Ovary (tissue), 9 donors: Measurements from ENCODE around the gene PPP6R3. TPM values are rescaled to one million over a fixed set of nuclear protein-coding genes. Genes with fewer than 3 reads are reported as not detected.

Experiments
- DNase-seq, 5 donors: peaks; one replicate each; pipeline ENCODE4 v3.0.0-alpha.2; 2019 to 2020
- H3K27ac ChIP-seq, 2 donors: fragments of 200-600 bp; one replicate each; pipeline versions ENCODE4 v1.5.1 to v1.8.0; 2019 to 2022
- H3K27me3 ChIP-seq: fragments of 200-600 bp; one replicate; pipeline ENCODE4 v1.8.0; 2022
- H3K36me3 ChIP-seq: fragments of 200-600 bp; sonication (generic); one replicate; pipeline ENCODE4 v1.5.1; 2019
- H3K4me1 ChIP-seq: one replicate; pipeline ENCODE4 v1.8.1; 2013; ENCODE audit warnings: mild to moderate bottlenecking, moderate library complexity; ENCODE audit not compliant: insufficient read depth
- H3K4me3 ChIP-seq: fragments of 200-600 bp; sonication (generic); one replicate; pipeline ENCODE4 v1.5.1; 2017
- H3K9me3 ChIP-seq, 2 donors: fragments of 200-600 bp in 1 of 2; sonication (generic) in 1 of 2; one replicate each; pipeline versions ENCODE4 v1.5.1 to v1.8.1; 2013 to 2019; ENCODE audit warnings: mild to moderate bottlenecking in 1 of 2, moderate library complexity in 1 of 2
- CTCF ChIP-seq, 3 donors: fragments of 450-650 bp in 2 of 3; fragments of 200-600 bp in 1 of 3; IDR thresholded peaks; one replicate each; pipeline versions ENCODE4 v1.5.1 to v1.8.0; 2016 to 2022; ENCODE audit warnings: antibody characterized with exemption in 3 of 3, mild to moderate bottlenecking in 1 of 3
- EP300 ChIP-seq: sonication (generic); formaldehyde crosslinking; IDR thresholded peaks from one replicate; pipeline ENCODE4 v1.6.1; 2017; ENCODE audit warnings: antibody characterized with exemption
- POLR2A ChIP-seq: fragments of 450-650 bp; IDR thresholded peaks from one replicate; pipeline ENCODE4 v1.6.1; 2017; ENCODE audit warnings: antibody characterized with exemption, mild to moderate bottlenecking, moderate library complexity
- WGBS, 3 donors: extraction: QIAGEN DNeasy Blood & Tissue Kit in 1 of 3; methylation state at CpG; one replicate each; pipeline versions ENCODE4 v1.1.5 to v1.1.7; 2013 to 2017; 5-methylcytosine and 5-hydroxymethylcytosine counted together
- intact Hi-C, 4 donors: fragments of 100-400 bp; cut with DNase I; formaldehyde crosslinking; loops; one replicate each; pipeline versions ENCODE4 v1.11.0 to v1.15.1; 2022 to 2023
- polyA plus RNA-seq, 2 donors: library from polyadenylated mRNA; stranded (reverse); fragments of 200-250 nt in 1 of 2; fragments of 350-450 nt in 1 of 2; fragmentation: Illumina TruSeq in 1 of 2; extraction: RNeasy Lipid Tissue Mini Kit (QIAGEN cat#74804) in 1 of 2; gene quantifications; one replicate each; pipeline ENCODE4 v1.2.3, GENCODE V29; 2013 to 2014
- total RNA-seq, 7 donors: library from RNA; depleted of rRNA in 2 of 7; stranded (reverse); fragments of >200 nt in 2 of 7; fragmentation: NEBNext Ultra II Directional in 3 of 7; extraction: Animal tissue kit (Norgen Biotek cat#: 25700) in 3 of 7; gene quantifications; one replicate each; pipeline versions ENCODE4 v1.1.0 to v1.2.4, GENCODE V29; 2016 to 2023
- donor health status: DM: no; HTN: no; CAD: no; lungs with moderate emphysema.
- donor health status: DM: no; HTN: no; CAD: no.
- donor health status: Bipolar disorder and iron deficiency.
- donor health status: DM: yes; HTN: yes; CAD: no.
- donor health status: DM: no; HTN: no; CAD: no.
- donor health status: DM: yes; HTN: yes; CAD: no.

The PPP6R3 gene
- total and polyA plus RNA-seq, 9 donors = 36.4 to 122 (median 103) TPM

DNA sequence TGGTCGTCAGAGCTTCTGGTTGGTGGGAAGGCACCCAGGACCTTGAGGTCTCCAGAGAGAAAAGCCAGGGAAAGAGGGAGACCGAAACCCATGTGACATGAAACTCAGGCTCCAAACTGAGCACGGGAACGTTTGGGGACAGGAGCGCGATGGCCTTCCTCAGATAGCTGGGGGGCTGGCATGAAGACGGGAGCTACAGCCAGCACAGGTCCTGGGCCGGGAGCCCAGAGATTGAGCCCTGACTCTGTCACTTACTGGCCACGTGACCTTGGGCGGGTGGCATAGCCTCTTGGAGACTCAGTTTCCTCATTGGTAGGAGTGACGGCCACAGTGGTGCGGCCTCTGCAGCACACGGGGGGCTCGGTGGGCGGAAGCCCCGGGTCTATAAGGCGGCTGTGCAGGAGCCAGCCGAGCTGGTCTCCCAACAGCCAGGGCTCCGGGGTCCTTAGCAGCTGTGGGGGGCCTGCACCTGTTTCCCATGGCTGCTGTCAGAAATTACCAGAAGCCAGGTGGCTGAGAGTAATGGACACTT lies 36.4 kb upstream of the PPP6R3 start:
- no peak for DNase-seq
- intact Hi-C loops = no loop called here
- peaks cover 0 to under 1% of the 10 kb centered on the region in 2 donors for H3K9me3 ChIP-seq
- H3K4me1 ChIP-seq = peaks cover 3% of the 10 kb centered on the region
- 91 to 94% (median 92%) methylated on average over 19 of the region's 19 CpGs for WGBS, 3 donors
- peaks cover 2% of the 10 kb centered on the region for H3K36me3 ChIP-seq
- H3K27ac ChIP-seq = no peak overlapping the region
- H3K27me3 ChIP-seq = no peaks in the 10 kb centered on the region
- H3K4me3 ChIP-seq = no peak overlapping the region
- no peak for TF ChIP-seq POLR2A
- TF ChIP-seq CTCF (IDR thresholded peaks at IDR 0.05) = no peak
- no peak for TF ChIP-seq EP300

DNA sequence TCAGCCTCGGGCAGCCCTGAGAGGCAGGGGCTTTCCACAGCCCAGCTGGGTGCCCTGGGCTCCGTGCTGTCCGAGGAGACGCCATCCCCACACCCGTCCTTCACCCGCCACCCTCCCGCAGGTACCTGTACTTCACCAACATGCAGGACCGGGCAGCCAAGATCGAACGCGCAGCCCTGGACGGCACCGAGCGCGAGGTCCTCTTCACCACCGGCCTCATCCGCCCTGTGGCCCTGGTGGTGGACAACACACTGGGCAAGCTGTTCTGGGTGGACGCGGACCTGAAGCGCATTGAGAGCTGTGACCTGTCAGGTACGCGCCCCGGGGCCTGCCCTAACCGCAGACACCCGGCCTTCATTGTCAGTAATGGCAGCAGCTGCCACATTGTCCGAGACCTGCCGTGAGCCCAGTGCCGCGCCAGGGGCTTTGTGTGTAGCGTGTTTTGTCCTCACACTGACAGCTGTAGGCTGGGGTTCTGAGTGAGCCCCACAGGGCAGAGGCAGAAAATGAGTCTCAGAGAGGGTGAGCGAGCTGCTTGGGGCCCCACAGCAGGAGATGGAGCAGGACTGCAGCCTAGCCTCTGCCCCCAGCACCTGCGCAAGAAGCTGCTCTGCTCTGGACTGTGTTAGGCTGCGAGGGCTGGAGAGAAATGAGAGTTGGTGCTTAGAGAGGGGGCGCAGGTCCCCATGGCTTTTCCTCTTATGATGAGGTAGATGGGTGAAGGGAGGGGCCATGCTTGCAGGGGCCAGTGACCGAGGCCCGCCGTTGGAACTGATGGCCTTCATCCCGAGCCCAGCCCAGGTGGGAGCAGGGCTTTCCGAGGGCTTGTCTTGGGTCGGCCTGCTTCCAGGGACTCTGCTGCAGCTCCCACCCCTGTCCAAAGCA lies 35.3 kb upstream of the PPP6R3 start:
- H3K27ac ChIP-seq = no peak overlapping the region
- 93 to 95% (median 93%) methylated on average over 38 to 40 of the region's 40 CpGs for WGBS, 3 donors

GRCh38 chr11:68425866-68426380 lies 34.6 kb upstream of the PPP6R3 start:
- Histone ChIP-seq H3K4me3 (no peak overlapping the region), H3K9me3 (peaks cover 0 to 6% of the 10 kb centered on the region in 2 donors), H3K36me3 (peaks cover 6% of the 10 kb centered on the region), H3K27ac (no peak overlapping the region), H3K27me3 (no peaks in the 10 kb centered on the region), H3K4me1 (peaks cover 3% of the 10 kb centered on the region)
- intact Hi-C loops = no loop called here
- 90 to 92% (median 92%) methylated on average over 20 to 21 of the region's 21 CpGs for WGBS, 3 donors
- DNase-seq = no peak
- no peak for TF ChIP-seq POLR2A
- TF ChIP-seq CTCF (IDR thresholded peaks at IDR 0.05) = no peak
- TF ChIP-seq EP300 = no peak

More for the DNA sequence above, 35.3 kb upstream of the PPP6R3 start:
- Histone ChIP-seq H3K36me3 (peaks cover 6% of the 10 kb centered on the region), H3K9me3 (peaks cover 0 to 6% of the 10 kb centered on the region in 2 donors), H3K4me3 (no peak overlapping the region), H3K4me1 (peaks cover 3% of the 10 kb centered on the region), H3K27me3 (no peaks in the 10 kb centered on the region)
- intact Hi-C loops = no loop called here
- TF ChIP-seq POLR2A (no peak), EP300 (no peak), CTCF (IDR thresholded peaks at IDR 0.05) (no peak)
- DNase-seq = no peak

DNA sequence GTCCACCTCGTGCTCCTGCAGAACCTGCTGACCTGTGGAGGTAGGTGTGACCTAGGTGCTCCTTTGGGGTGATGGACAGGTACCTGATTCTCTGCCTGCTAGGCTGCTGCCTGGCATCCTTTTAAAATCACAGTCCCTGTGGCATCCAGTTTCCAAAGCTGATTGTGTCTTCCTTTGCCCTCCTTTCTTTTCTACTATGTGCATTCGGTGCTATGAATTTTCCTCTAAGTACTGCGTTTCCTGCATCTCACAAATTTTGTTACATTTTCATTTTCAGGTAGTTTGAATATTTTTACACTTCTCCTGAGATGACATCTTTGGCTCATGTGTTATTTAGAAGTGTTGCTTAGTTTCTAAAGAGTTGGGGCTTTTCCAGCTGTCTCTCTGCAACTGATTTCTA lies 30.9 kb upstream of the PPP6R3 start:
- intact Hi-C loops = no loop called here
- WGBS, 3 donors = 96 to 99% (median 97%) methylated on average over 3 of the region's 3 CpGs
- H3K36me3 ChIP-seq = peaks cover 6% of the 10 kb centered on the region
- H3K4me3 ChIP-seq = no peak overlapping the region
- peaks cover 0 to 6% of the 10 kb centered on the region in 2 donors for H3K9me3 ChIP-seq
- TF ChIP-seq CTCF (IDR thresholded peaks at IDR 0.05) (no peak), POLR2A (no peak), EP300 (no peak)
- no peak overlapping the region for H3K27ac ChIP-seq
- H3K27me3 ChIP-seq = no peaks in the 10 kb centered on the region
- no peak for DNase-seq
- H3K4me1 ChIP-seq = no peaks in the 10 kb centered on the region
